ENCODE results near the gene ZNF169. TPM values are rescaled to one million over a fixed set of nuclear protein-coding genes. Genes with fewer than 3 reads are reported as not detected.
"Not testable (repeated sequence)": the region's sequence is repeated elsewhere in the genome, so short reads cannot be mapped to it uniquely, and the experiment has no call there.

ZNF169 gene
- total RNA-seq, 4 donors from 2014 or later = 1.00 to 8.6 (median 2.8) TPM

DNA sequence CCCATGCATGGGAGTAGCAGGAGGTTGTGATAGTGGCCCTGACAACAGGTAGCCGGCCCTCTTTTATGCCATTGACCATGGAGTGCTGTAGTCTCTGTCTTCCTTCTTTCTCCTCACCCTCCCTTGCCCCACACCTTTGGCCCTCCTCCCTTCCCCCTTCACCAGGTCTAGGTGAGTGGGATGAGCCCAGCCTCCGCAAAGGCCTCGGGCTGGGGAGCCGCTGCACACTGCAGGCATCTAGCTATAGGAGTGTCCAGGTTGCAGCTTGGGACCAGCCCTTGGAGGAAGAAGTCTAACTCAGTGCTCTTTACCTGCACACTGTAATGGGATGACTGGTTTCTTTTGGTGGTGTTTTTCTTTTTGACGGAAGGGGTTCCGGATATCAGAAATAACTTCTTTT lies 81.7 kb downstream of the ZNF169 start:
- H3K9me3 ChIP-seq; H3K4me1 ChIP-seq; H3K36me3 ChIP-seq; H3K4me3 ChIP-seq; H3K27ac ChIP-seq; H3K27me3 ChIP-seq; intact Hi-C loops (cut with DNase I); DNase-seq: not testable (repeated sequence)
- WGBS, 2 donors = 93 to 98% methylated on average over 2 to 4 of the region's 6 CpGs

- H3K27ac ChIP-seq; H3K9me3 ChIP-seq; DNase-seq; H3K36me3 ChIP-seq; H3K4me1 ChIP-seq; H3K27me3 ChIP-seq; intact Hi-C loops (cut with DNase I); H3K4me3 ChIP-seq: not testable (repeated sequence)
- 57 to 64% methylated on average over 2 of the region's 2 CpGs for WGBS, 2 donors
Measured at GRCh38 chr9:94341703-94342102, 82.6 kb downstream of the ZNF169 start.

- H3K27me3 ChIP-seq; H3K4me3 ChIP-seq; H3K9me3 ChIP-seq; DNase-seq; H3K36me3 ChIP-seq; H3K27ac ChIP-seq; H3K4me1 ChIP-seq; intact Hi-C loops (cut with DNase I): not testable (repeated sequence)
- 87 to 95% methylated on average over 6 to 9 of the region's 16 CpGs for WGBS, 2 donors
Measured at GRCh38 chr9:94347451-94347850, 88.4 kb downstream of the ZNF169 start.

- H3K9me3 ChIP-seq; DNase-seq; H3K4me3 ChIP-seq; H3K27ac ChIP-seq; H3K4me1 ChIP-seq; H3K27me3 ChIP-seq; intact Hi-C loops (cut with DNase I); H3K36me3 ChIP-seq: not testable (repeated sequence)
- no CpG with 5 or more reads among the region's 3 CpGs for WGBS, 2 donors
Measured at GRCh38 chr9:94348754-94349153, 89.7 kb downstream of the ZNF169 start.

Other genes with a start within 250 kb of the ZNF169 start
- gene PTPDC1, start 174.8 kb upstream of the ZNF169 start, total RNA-seq = 1 to 10 TPM; 2.1 to 8.2 (median 3.3) TPM
- not detected for gene NUTM2F, start 69.3 kb downstream of the ZNF169 start, total RNA-seq